H9 (cell line): Measurements from ENCODE around the gene DLK1. TPM values are rescaled to one million over a fixed set of nuclear protein-coding genes. Genes with fewer than 3 reads are reported as not detected.

Experiments used
- DNase-seq: peaks from one replicate; pipeline ENCODE4 v3.0.0-alpha.2; 2017
- H2AFZ ChIP-seq: one replicate; pipeline ENCODE4 v1.6.1; 2013; ENCODE audit warnings: mild to moderate bottlenecking, low read length, control low read depth, moderate library complexity
- H2AK5ac ChIP-seq: 2 replicates; pipeline ENCODE4 v1.6.1; 2013; ENCODE audit warnings: low read length, control low read depth, mixed read lengths; ENCODE audit not compliant: insufficient read length
- H2BK120ac ChIP-seq: one replicate; pipeline ENCODE4 v1.6.1; 2013; ENCODE audit warnings: low read depth, mild to moderate bottlenecking, low read length, control low read depth, inconsistent platforms; ENCODE audit not compliant: poor library complexity, severe bottlenecking
- H2BK12ac ChIP-seq: 2 replicates; pipeline ENCODE4 v1.6.1; 2013; ENCODE audit warnings: low read length, control low read depth, mixed read lengths, low read depth; ENCODE audit not compliant: insufficient read length
- H2BK15ac ChIP-seq: 2 replicates; pipeline ENCODE4 v1.6.1; 2013; ENCODE audit warnings: low read depth, low read length, control low read depth
- H2BK20ac ChIP-seq: one replicate; pipeline ENCODE4 v1.6.1; 2013; ENCODE audit warnings: low read depth, mild to moderate bottlenecking, low read length, control low read depth, inconsistent platforms; ENCODE audit not compliant: poor library complexity, severe bottlenecking
- H2BK5ac ChIP-seq: 2 replicates; pipeline ENCODE4 v1.6.1; 2013; ENCODE audit warnings: low read length, control low read depth, mixed read lengths; ENCODE audit not compliant: insufficient read length
- H3K14ac ChIP-seq: 2 replicates; pipeline ENCODE4 v1.6.1; 2013; ENCODE audit warnings: low read length, control low read depth; ENCODE audit not compliant: insufficient read depth
- H3K18ac ChIP-seq: 2 replicates; pipeline ENCODE4 v1.6.1; 2013; ENCODE audit warnings: low read depth, mild to moderate bottlenecking, mixed read lengths, low read length, control low read depth; ENCODE audit not compliant: insufficient read length
- H3K23ac ChIP-seq: 2 replicates; pipeline ENCODE4 v1.6.1; 2013; ENCODE audit warnings: low read length, control low read depth, mixed read lengths, low read depth; ENCODE audit not compliant: insufficient read length
- H3K23me2 ChIP-seq: 2 replicates; pipeline ENCODE4 v1.6.1; 2013; ENCODE audit warnings: low read depth, mild to moderate bottlenecking, mixed read lengths, low read length, control low read depth; ENCODE audit not compliant: insufficient read length, poor library complexity, severe bottlenecking
- H3K27ac ChIP-seq: 2 replicates; pipeline ENCODE4 v1.5.1; 2013; ENCODE audit warnings: low read length, control low read depth, mixed read lengths, low read depth; ENCODE audit not compliant: insufficient read length
- H3K27me3 ChIP-seq: 2 replicates; pipeline ENCODE4 v1.6.1; 2013; ENCODE audit warnings: low read length, control low read depth, inconsistent platforms; ENCODE audit not compliant: insufficient read depth
- H3K4ac ChIP-seq: 2 replicates; pipeline ENCODE4 v1.6.1; 2013; ENCODE audit warnings: low read depth, mild to moderate bottlenecking, control low read depth, inconsistent platforms, low read length, moderate library complexity
- H3K4me1 ChIP-seq: 2 replicates; pipeline ENCODE4 v1.6.1; 2013; ENCODE audit warnings: low read length, control low read depth, inconsistent platforms; ENCODE audit not compliant: insufficient read depth
- H3K4me2 ChIP-seq: 2 replicates; pipeline ENCODE4 v1.6.1; 2013; ENCODE audit warnings: low read length, control low read depth, mixed read lengths; ENCODE audit not compliant: insufficient read length, insufficient read depth
- H3K56ac ChIP-seq: 2 replicates; pipeline ENCODE4 v1.6.1; 2013; ENCODE audit warnings: low read depth, mild to moderate bottlenecking, mixed read lengths, low read length, control low read depth; ENCODE audit not compliant: insufficient read length
- H3K79me1 ChIP-seq: 2 replicates; pipeline ENCODE4 v1.6.1; 2013; ENCODE audit warnings: low read depth, mild to moderate bottlenecking, moderate library complexity, low read length, control low read depth, inconsistent platforms; ENCODE audit not compliant: insufficient read depth, poor library complexity, severe bottlenecking
- H3K79me2 ChIP-seq: 2 replicates; pipeline ENCODE4 v1.6.1; 2013; ENCODE audit warnings: low read length, control low read depth, inconsistent platforms; ENCODE audit not compliant: insufficient read depth
- H3K9ac ChIP-seq: 2 replicates; pipeline ENCODE4 v1.6.1; 2013; ENCODE audit warnings: low read length, control low read depth, mixed read lengths; ENCODE audit not compliant: insufficient read length; ENCODE audit errors: extremely low read depth
- H3K9me3 ChIP-seq: one replicate; pipeline ENCODE4 v1.6.1; 2013; ENCODE audit warnings: low read depth, low read length, inconsistent platforms; ENCODE audit not compliant: control insufficient read depth
- H3T11ph ChIP-seq: one replicate; pipeline ENCODE4 v1.6.1; 2013; ENCODE audit warnings: mild to moderate bottlenecking, low read length, control low read depth, inconsistent platforms
- H4K20me1 ChIP-seq: one replicate; pipeline ENCODE4 v1.6.1; 2013; ENCODE audit not compliant: control insufficient read depth, insufficient read length, insufficient read depth
- H4K5ac ChIP-seq: 2 replicates; pipeline ENCODE4 v1.6.1; 2013; ENCODE audit warnings: low read depth, mild to moderate bottlenecking, mixed read lengths, low read length, control low read depth; ENCODE audit not compliant: insufficient read length
- H4K8ac ChIP-seq: replicated peaks from 2 replicates; pipeline ENCODE4 v1.6.1; 2013; ENCODE audit warnings: low read length, control low read depth, mixed read lengths, low read depth; ENCODE audit not compliant: insufficient read length
- H4K91ac ChIP-seq: 2 replicates; pipeline ENCODE4 v1.6.1; 2013; ENCODE audit warnings: low read depth, mild to moderate bottlenecking, moderate library complexity, mixed read lengths, low read length, control low read depth; ENCODE audit not compliant: insufficient read length
- H3K27ac Mint-ChIP-seq, 3 experiments: 2 replicates in 2 of 3; 3 replicates in 1 of 3; pipeline ENCODE4 v1.8.0; 2020 to 2021; ENCODE audit warnings: mixed read lengths in 3 of 3, mild to moderate bottlenecking in 1 of 3, moderate library complexity in 1 of 3
- H3K27me3 Mint-ChIP-seq: 2 replicates; pipeline ENCODE4 v1.8.0; 2021; ENCODE audit warnings: low read depth, mild to moderate bottlenecking, moderate library complexity, mixed read lengths
- H3K36me3 Mint-ChIP-seq, 3 experiments: 2 replicates in 2 of 3; 3 replicates in 1 of 3; pipeline ENCODE4 v1.8.0; 2020 to 2021; ENCODE audit warnings: low read depth in 3 of 3, mixed read lengths in 3 of 3; ENCODE audit not compliant: insufficient read depth in 1 of 3
- H3K4me1 Mint-ChIP-seq, 2 experiments: 2 replicates each; pipeline ENCODE4 v1.8.0; 2020; ENCODE audit warnings: mixed read lengths in 2 of 2
- H3K4me3 Mint-ChIP-seq, 2 experiments: 2 replicates in 1 of 2; 3 replicates in 1 of 2; pipeline ENCODE4 v1.8.0; 2020 to 2021; ENCODE audit warnings: mild to moderate bottlenecking in 2 of 2, mixed read lengths in 2 of 2, moderate library complexity in 1 of 2
- H3K9me3 Mint-ChIP-seq, 2 experiments: 2 replicates in 1 of 2; 3 replicates in 1 of 2; pipeline ENCODE4 v1.8.0; 2020; ENCODE audit warnings: mild to moderate bottlenecking in 2 of 2, mixed read lengths in 2 of 2, moderate library complexity in 1 of 2
- WGBS: extraction: QIAGEN DNeasy Blood & Tissue Kit; methylation state at CpG from one replicate; pipeline ENCODE4 v1.1.7; 2013; ENCODE audit warnings: missing lambda C conversion rate, low lambda C conversion rate, mixed read lengths; ENCODE audit not compliant: insufficient read length; ENCODE audit errors: extremely low coverage; 5-methylcytosine and 5-hydroxymethylcytosine counted together
- total RNA-seq: library from RNA; stranded (reverse); gene quantifications from 2 replicates; pipeline ENCODE4 v1.2.1, GENCODE V29; 2021
- TF ChIP-seq, protein P1 (sequence below): fragments of 200-600 bp; sonication (generic); conservative IDR thresholded peaks from 3 replicates; pipeline ENCODE4 v1.8.0; 2021; ENCODE audit warnings: antibody characterized with exemption, mild to moderate bottlenecking

Gene DLK1
- total RNA-seq, 1 experiment from 2014 or later: 2.8 TPM

DNA sequence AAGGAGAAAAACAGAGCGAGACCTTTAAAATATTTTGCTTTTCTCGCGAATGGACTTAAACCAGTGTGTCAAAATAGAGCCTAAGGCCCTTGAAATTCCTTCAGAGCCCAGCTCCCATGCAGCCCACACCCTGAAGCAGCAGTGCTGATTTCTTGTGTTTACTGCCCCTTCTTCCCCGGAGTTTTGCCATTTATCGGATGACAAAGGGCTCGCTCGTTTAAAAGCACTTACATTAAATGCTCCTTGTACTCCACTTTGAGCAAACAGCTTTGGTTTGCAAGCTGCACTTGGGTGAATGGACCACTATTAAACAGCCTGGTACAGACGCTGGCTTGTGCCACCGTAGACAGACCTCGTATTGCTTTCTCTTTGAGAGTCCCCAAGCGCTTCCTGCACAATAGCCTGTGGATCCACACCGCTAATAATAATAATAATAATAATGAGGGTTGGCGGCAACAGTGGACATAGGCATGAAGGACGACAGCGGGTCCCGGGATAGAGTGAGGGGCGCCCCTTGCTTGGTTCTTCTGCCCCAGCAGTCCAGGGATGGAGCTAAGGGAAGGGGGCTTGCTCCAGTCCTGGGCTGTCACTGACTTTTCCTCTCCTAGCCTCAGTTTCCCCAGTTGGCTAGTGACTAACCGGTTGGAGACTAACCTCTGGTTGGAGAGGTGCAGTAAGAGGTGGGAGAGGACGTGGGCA is 6.6 kb downstream of the DLK1 start:
- H3K9me3 Mint-ChIP-seq: no peaks in the 10 kb centered on the region; a peak in 1 of 5 replicates
- H3K36me3 Mint-ChIP-seq: no peaks in the 10 kb centered on the region; a peak in 1 of 7 replicates
- TF ChIP-seq, protein P1, sequence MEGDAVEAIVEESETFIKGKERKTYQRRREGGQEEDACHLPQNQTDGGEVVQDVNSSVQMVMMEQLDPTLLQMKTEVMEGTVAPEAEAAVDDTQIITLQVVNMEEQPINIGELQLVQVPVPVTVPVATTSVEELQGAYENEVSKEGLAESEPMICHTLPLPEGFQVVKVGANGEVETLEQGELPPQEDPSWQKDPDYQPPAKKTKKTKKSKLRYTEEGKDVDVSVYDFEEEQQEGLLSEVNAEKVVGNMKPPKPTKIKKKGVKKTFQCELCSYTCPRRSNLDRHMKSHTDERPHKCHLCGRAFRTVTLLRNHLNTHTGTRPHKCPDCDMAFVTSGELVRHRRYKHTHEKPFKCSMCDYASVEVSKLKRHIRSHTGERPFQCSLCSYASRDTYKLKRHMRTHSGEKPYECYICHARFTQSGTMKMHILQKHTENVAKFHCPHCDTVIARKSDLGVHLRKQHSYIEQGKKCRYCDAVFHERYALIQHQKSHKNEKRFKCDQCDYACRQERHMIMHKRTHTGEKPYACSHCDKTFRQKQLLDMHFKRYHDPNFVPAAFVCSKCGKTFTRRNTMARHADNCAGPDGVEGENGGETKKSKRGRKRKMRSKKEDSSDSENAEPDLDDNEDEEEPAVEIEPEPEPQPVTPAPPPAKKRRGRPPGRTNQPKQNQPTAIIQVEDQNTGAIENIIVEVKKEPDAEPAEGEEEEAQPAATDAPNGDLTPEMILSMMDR: no peak
- Histone ChIP-seq H3K79me2 (no peaks in the 10 kb centered on the region), H4K5ac (no peak overlapping the region), H2BK20ac (no peak overlapping the region), H3K14ac (no peak overlapping the region), H3K27ac (no peak overlapping the region), H4K8ac (no peak overlapping the region), H3K27me3 (peaks cover 2% of the 10 kb centered on the region; the same call in 1 of the 2 replicates), H3K4me1 (no peaks in the 10 kb centered on the region; the same call in 1 of the 2 replicates), H2BK12ac (no peak overlapping the region), H3K18ac (no peak overlapping the region), H3K56ac (no peak overlapping the region), H2BK120ac (no peak overlapping the region), H4K91ac (no peak overlapping the region), H3K4me2 (no peak overlapping the region), H3K4ac (no peak overlapping the region), H3T11ph (no peak overlapping the region), H2BK5ac (no peak overlapping the region), H3K79me1 (no peaks in the 10 kb centered on the region), H2AFZ (no peak overlapping the region), H3K9me3 (no peaks in the 10 kb centered on the region), H3K9ac (no peak overlapping the region), H2AK5ac (no peak overlapping the region), H2BK15ac (no peak overlapping the region), H3K23ac (no peak overlapping the region), H3K23me2 (no peaks in the 10 kb centered on the region), H4K20me1 (no peaks in the 10 kb centered on the region)
- no peak overlapping the region for H3K4me3 Mint-ChIP-seq
- no peak overlapping the region for H3K27ac Mint-ChIP-seq
- WGBS: no CpG with 5 or more reads among the region's 19 CpGs
- no peak for DNase-seq
- peaks cover 0 to 40% of the 10 kb centered on the region in 2 experiments; a peak in 3 of 4 replicates for H3K4me1 Mint-ChIP-seq
- peaks cover 38% of the 10 kb centered on the region for H3K27me3 Mint-ChIP-seq
